K562 (cell line): ENCODE data around the gene TENM3. TPM values are rescaled to one million over a fixed set of nuclear protein-coding genes. Genes with fewer than 3 reads are reported as not detected.

Source experiments
- ATAC-seq: fragments of 200-7000 bp; cut with Tn5 transposase; 3 replicates; pipeline ENCODE4 v1.9.1; 2020; ENCODE audit warnings: moderate library complexity
- BruUV-seq: library from RNA; stranded (reverse); fragments of 400-500 nt; replicated peaks from 2 replicates; lab custom pipeline; 2021; lab: Mats Ljungman, UMichigan
- CTCF ChIA-PET: fragments of 300-600 bp; formaldehyde crosslinking; extraction: SDS; loops from one replicate; lab custom pipeline; 2021; ENCODE audit warnings: low intra/inter-chr PET ratio; lab: Yijun Ruan, JAX
- POLR2A ChIA-PET: fragments of 300-600, 350-650 bp; sonication (Branson Sonifier 250); formaldehyde crosslinking; extraction: SDS; loops from one replicate; lab custom pipeline; 2021; ENCODE audit warnings: antibody characterized with exemption, inconsistent platforms; lab: Yijun Ruan, JAX
- DNase-seq, 4 experiments: peaks; one replicate each; pipeline versions ENCODE4 v3.0.0 to v3.0.0-alpha.2; 2011 to 2018; ENCODE audit warnings: low spot score in 3 of 4, mixed read lengths in 3 of 4; ENCODE audit errors: extremely low read depth in 1 of 4
- FAIRE-seq: peaks from 2 replicates; lab custom pipeline; 2011; peaks lifted over from hg19 to GRCh38; lab: Jason Lieb, UNC
- H2AFZ ChIP-seq: 2 replicates; pipeline ENCODE4 v1.6.0; 2011; ENCODE audit warnings: low read depth, low read length, control low read depth, inconsistent platforms
- H3K27ac ChIP-seq: fragments of 200-600 bp; 3 replicates; pipeline ENCODE4 v1.8.0; 2011; ENCODE audit warnings: low read depth, mild to moderate bottlenecking, control low read depth, inconsistent platforms, low read length, moderate library complexity, mixed read lengths; ENCODE audit errors: extremely low read depth
- H3K27me3 ChIP-seq, 2 experiments: fragments of 300-600 bp in 1 of 2; 2 replicates in 1 of 2; 3 replicates in 1 of 2; pipeline versions ENCODE4 v1.6.0 to v1.8.0; 2011; ENCODE audit warnings: inconsistent platforms in 2 of 2, low read length in 2 of 2, mild to moderate bottlenecking in 1 of 2, mixed read lengths in 1 of 2, moderate library complexity in 1 of 2; ENCODE audit not compliant: control insufficient read depth in 2 of 2, insufficient read depth in 2 of 2
- H3K36me3 ChIP-seq: fragments of 300-600 bp; 3 replicates; pipeline ENCODE4 v1.8.0; 2011; ENCODE audit warnings: mild to moderate bottlenecking, low read length, inconsistent platforms; ENCODE audit not compliant: control insufficient read depth, insufficient read depth
- H3K4me1 ChIP-seq, 2 experiments: fragments of 200-600 bp in 1 of 2; replicated peaks in 1 of 2; 2 replicates in 1 of 2; 3 replicates in 1 of 2; pipeline versions ENCODE4 v1.5.1 to v1.8.0; 2011; ENCODE audit warnings: inconsistent platforms in 2 of 2, low read length in 2 of 2, mild to moderate bottlenecking in 1 of 2, mixed read lengths in 1 of 2, moderate library complexity in 1 of 2; ENCODE audit not compliant: control insufficient read depth in 2 of 2, insufficient read depth in 2 of 2
- H3K4me2 ChIP-seq: 2 replicates; pipeline ENCODE4 v1.6.1; 2011; ENCODE audit warnings: low read length, control low read depth, inconsistent platforms, mixed read lengths; ENCODE audit not compliant: insufficient read depth
- H3K4me3 ChIP-seq: fragments of 200-600 bp; sonication (generic), shearing (Covaris generic); 2 replicates; pipeline ENCODE4 v1.5.1; 2016; ENCODE audit warnings: control low read depth, inconsistent platforms
- H3K79me2 ChIP-seq: fragments of 200-600 bp; 3 replicates; pipeline ENCODE4 v1.8.0; 2011; ENCODE audit warnings: low read length, inconsistent platforms; ENCODE audit not compliant: control insufficient read depth, insufficient read depth
- H3K9ac ChIP-seq, 2 experiments: 2 replicates each; pipeline versions ENCODE4 v1.6.0 to v1.6.1; 2011; ENCODE audit warnings: low read depth in 2 of 2, low read length in 2 of 2, control low read depth in 1 of 2, inconsistent platforms in 1 of 2, mild to moderate bottlenecking in 1 of 2, mixed read lengths in 1 of 2; ENCODE audit not compliant: insufficient read depth in 1 of 2
- H3K9me1 ChIP-seq: one replicate; pipeline ENCODE4 v1.6.0; 2011; ENCODE audit warnings: inconsistent platforms, mild to moderate bottlenecking, low read length, moderate library complexity; ENCODE audit not compliant: control insufficient read depth, insufficient read depth
- H3K9me3 ChIP-seq: replicated peaks from 2 replicates; pipeline ENCODE4 v1.5.1; 2011; ENCODE audit warnings: low read depth, low read length, inconsistent platforms; ENCODE audit not compliant: control insufficient read depth, insufficient read depth
- H4K20me1 ChIP-seq: replicated peaks from 2 replicates; pipeline ENCODE4 v1.6.1; 2011; ENCODE audit warnings: low read length, inconsistent platforms, mixed read lengths; ENCODE audit not compliant: control insufficient read depth, insufficient read depth
- BACH1 ChIP-seq: fragments of 200-800 bp; sonication (Bioruptor generic); IDR thresholded peaks from 2 replicates; pipeline ENCODE4 v1.6.1; 2016; ENCODE audit warnings: missing genetic modification characterization, missing compliant biosample characterization
- SMARCA5 ChIP-seq: fragments of 450-650 bp; IDR thresholded peaks from 2 replicates; pipeline ENCODE4 v1.6.1; 2016
- TOE1 ChIP-seq, 2 experiments: fragments of 450-650 bp in 1 of 2; sonication (generic) in 1 of 2; formaldehyde crosslinking in 1 of 2; IDR thresholded peaks; 2 replicates each; pipeline versions ENCODE4 v1.7.1 to v1.8.0; 2016 to 2022; ENCODE audit warnings: borderline replicate concordance in 2 of 2, mild to moderate bottlenecking in 2 of 2, antibody characterized with exemption in 1 of 2, inconsistent platforms in 1 of 2, low read depth in 1 of 2, missing genetic modification reagents in 1 of 2, moderate library complexity in 1 of 2
- ZNF561 ChIP-seq: fragments of 450-650 bp; formaldehyde crosslinking; conservative IDR thresholded peaks from 2 replicates; pipeline ENCODE4 v1.4.0; 2020; ENCODE audit warnings: mild to moderate bottlenecking, moderate library complexity
- ZNF717 ChIP-seq: fragments of 250-450 bp; sonication (Bioruptor Pico); IDR thresholded peaks from 2 replicates; pipeline ENCODE4 v1.5.0; 2021
- WGBS: fragments of 100-300 bp; shearing (Covaris generic); methylation state at CpG from one replicate; pipeline ENCODE4 v1.1.6; 2016; ENCODE audit warnings: low coverage, mixed read lengths; ENCODE audit not compliant: insufficient coverage; ENCODE audit errors: missing lambda C conversion rate; 5-methylcytosine and 5-hydroxymethylcytosine counted together
- in situ Hi-C: fragments of 300-500 bp; cut with MboI; formaldehyde crosslinking; loops from 4 replicates; pipeline ENCODE4 v1.15.0; 2018; ENCODE audit warnings: inconsistent platforms, mixed read lengths
- intact Hi-C: fragments of 100-400 bp; cut with micrococcal nuclease; formaldehyde crosslinking; loops from 2 replicates; pipeline ENCODE4 v1.14.2; 2022
- polyA plus RNA-seq, 8 experiments: library from polyadenylated mRNA; depleted of rRNA in 4 of 8; stranded (reverse) in 5 of 8; unstranded in 3 of 8; fragments of >200 nt; fragmentation: Nextera tagmentation in 2 of 8; fragmentation: Illumina TruSeq in 1 of 8; extraction: Ambion mirVana in 2 of 8; extraction: Trizol in 1 of 8; gene quantifications; 2 replicates each; pipeline versions ENCODE4 v1.2.1 to v1.2.3, GENCODE V29; 2011 to 2014; ENCODE audit warnings: inconsistent platforms in 1 of 8, missing spikeins in 1 of 8
- total RNA-seq, 7 experiments: library from RNA; depleted of rRNA in 6 of 7; stranded (reverse); fragments of >200 nt in 6 of 7; fragmentation: Illumina TruSeq in 2 of 7; extraction: Trizol in 2 of 7; gene quantifications; 2 replicates each; pipeline versions ENCODE4 v1.2.1 to v1.2.3, GENCODE V29; 2011 to 2021; ENCODE audit warnings: low replicate concordance in 1 of 7
- TF ChIP-seq, protein P1 (sequence below): fragments of 250-450 bp; sonication (Bioruptor Pico); IDR thresholded peaks from 2 replicates; pipeline ENCODE4 v1.9.0; 2021; ENCODE audit warnings: mild to moderate bottlenecking, inconsistent platforms

Gene TENM3
- total and polyA plus RNA-seq, 9 of the 15 experiments (the other 6 are each of a cell fraction or from before 2014, with no cell fraction given) = 0.01 to 0.02 TPM; not detected in 7

GRCh38 chr4:182583703-182584415, 340.7 kb downstream of the TENM3 start:
- Histone ChIP-seq H3K27ac (no peak overlapping the region), H3K36me3 (no peaks in the 10 kb centered on the region), H3K9me3 (no peaks in the 10 kb centered on the region), H3K4me2 (no peak overlapping the region)
- no peak for ATAC-seq
- CTCF ChIA-PET = no interaction called here
- POLR2A ChIA-PET = no interaction called here
- no peak for TF ChIP-seq ZNF561
- TF ChIP-seq ZNF717 (CRISPR knock-in tag) = no peak
- no peak for TF ChIP-seq BACH1
- TF ChIP-seq, protein P1, sequence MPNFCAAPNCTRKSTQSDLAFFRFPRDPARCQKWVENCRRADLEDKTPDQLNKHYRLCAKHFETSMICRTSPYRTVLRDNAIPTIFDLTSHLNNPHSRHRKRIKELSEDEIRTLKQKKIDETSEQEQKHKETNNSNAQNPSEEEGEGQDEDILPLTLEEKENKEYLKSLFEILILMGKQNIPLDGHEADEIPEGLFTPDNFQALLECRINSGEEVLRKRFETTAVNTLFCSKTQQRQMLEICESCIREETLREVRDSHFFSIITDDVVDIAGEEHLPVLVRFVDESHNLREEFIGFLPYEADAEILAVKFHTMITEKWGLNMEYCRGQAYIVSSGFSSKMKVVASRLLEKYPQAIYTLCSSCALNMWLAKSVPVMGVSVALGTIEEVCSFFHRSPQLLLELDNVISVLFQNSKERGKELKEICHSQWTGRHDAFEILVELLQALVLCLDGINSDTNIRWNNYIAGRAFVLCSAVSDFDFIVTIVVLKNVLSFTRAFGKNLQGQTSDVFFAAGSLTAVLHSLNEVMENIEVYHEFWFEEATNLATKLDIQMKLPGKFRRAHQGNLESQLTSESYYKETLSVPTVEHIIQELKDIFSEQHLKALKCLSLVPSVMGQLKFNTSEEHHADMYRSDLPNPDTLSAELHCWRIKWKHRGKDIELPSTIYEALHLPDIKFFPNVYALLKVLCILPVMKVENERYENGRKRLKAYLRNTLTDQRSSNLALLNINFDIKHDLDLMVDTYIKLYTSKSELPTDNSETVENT (CRISPR knock-in tag) = no peak
- no peak for TF ChIP-seq TOE1 (IDR thresholded peaks at IDR 0.05; ENCODE audit: borderline replicate concordance)
- TF ChIP-seq TOE1 (CRISPR knock-in tag; IDR thresholded peaks at IDR 0.05; ENCODE audit: borderline replicate concordance, low read depth) = no peak
- no peak for TF ChIP-seq SMARCA5
- TF ChIP-seq, all 486 proteins: peak for 0
- Histone ChIP-seq H3K9me1 (no peaks in the 10 kb centered on the region), H3K4me1 (no peaks in the 10 kb centered on the region), H3K27me3 (no peaks in the 10 kb centered on the region), H3K4me3 (no peak overlapping the region), H3K79me2 (no peaks in the 10 kb centered on the region), H4K20me1 (no peaks in the 10 kb centered on the region), H3K9ac (no peak overlapping the region), H2AFZ (no peak overlapping the region)
- DNase-seq = no peak
- FAIRE-seq = no peak
- intact Hi-C loops = no loop called here
- WGBS = 5% methylated on average over 3 of the region's 3 CpGs
- in situ Hi-C loops = no loop called here
- no TSS peak for BruUV-seq
